H9 (cell line): Measurements from ENCODE around the gene TOMM7. TPM values are rescaled to one million over a fixed set of nuclear protein-coding genes. Genes with fewer than 3 reads are reported as not detected.

Experiments used
- DNase-seq: peaks from one replicate; pipeline ENCODE4 v3.0.0-alpha.2; 2017
- H2AFZ ChIP-seq: one replicate; pipeline ENCODE4 v1.6.1; 2013; ENCODE audit warnings: mild to moderate bottlenecking, low read length, control low read depth, moderate library complexity
- H2AK5ac ChIP-seq: 2 replicates; pipeline ENCODE4 v1.6.1; 2013; ENCODE audit warnings: low read length, control low read depth, mixed read lengths; ENCODE audit not compliant: insufficient read length
- H2BK120ac ChIP-seq: one replicate; pipeline ENCODE4 v1.6.1; 2013; ENCODE audit warnings: low read depth, mild to moderate bottlenecking, low read length, control low read depth, inconsistent platforms; ENCODE audit not compliant: poor library complexity, severe bottlenecking
- H2BK12ac ChIP-seq: 2 replicates; pipeline ENCODE4 v1.6.1; 2013; ENCODE audit warnings: low read length, control low read depth, mixed read lengths, low read depth; ENCODE audit not compliant: insufficient read length
- H2BK15ac ChIP-seq: 2 replicates; pipeline ENCODE4 v1.6.1; 2013; ENCODE audit warnings: low read depth, low read length, control low read depth
- H2BK20ac ChIP-seq: one replicate; pipeline ENCODE4 v1.6.1; 2013; ENCODE audit warnings: low read depth, mild to moderate bottlenecking, low read length, control low read depth, inconsistent platforms; ENCODE audit not compliant: poor library complexity, severe bottlenecking
- H2BK5ac ChIP-seq: 2 replicates; pipeline ENCODE4 v1.6.1; 2013; ENCODE audit warnings: low read length, control low read depth, mixed read lengths; ENCODE audit not compliant: insufficient read length
- H3K14ac ChIP-seq: 2 replicates; pipeline ENCODE4 v1.6.1; 2013; ENCODE audit warnings: low read length, control low read depth; ENCODE audit not compliant: insufficient read depth
- H3K18ac ChIP-seq: 2 replicates; pipeline ENCODE4 v1.6.1; 2013; ENCODE audit warnings: low read depth, mild to moderate bottlenecking, mixed read lengths, low read length, control low read depth; ENCODE audit not compliant: insufficient read length
- H3K23ac ChIP-seq: 2 replicates; pipeline ENCODE4 v1.6.1; 2013; ENCODE audit warnings: low read length, control low read depth, mixed read lengths, low read depth; ENCODE audit not compliant: insufficient read length
- H3K23me2 ChIP-seq: 2 replicates; pipeline ENCODE4 v1.6.1; 2013; ENCODE audit warnings: low read depth, mild to moderate bottlenecking, mixed read lengths, low read length, control low read depth; ENCODE audit not compliant: insufficient read length, poor library complexity, severe bottlenecking
- H3K27ac ChIP-seq: 2 replicates; pipeline ENCODE4 v1.5.1; 2013; ENCODE audit warnings: low read length, control low read depth, mixed read lengths, low read depth; ENCODE audit not compliant: insufficient read length
- H3K27me3 ChIP-seq: 2 replicates; pipeline ENCODE4 v1.6.1; 2013; ENCODE audit warnings: low read length, control low read depth, inconsistent platforms; ENCODE audit not compliant: insufficient read depth
- H3K4ac ChIP-seq: 2 replicates; pipeline ENCODE4 v1.6.1; 2013; ENCODE audit warnings: low read depth, mild to moderate bottlenecking, control low read depth, inconsistent platforms, low read length, moderate library complexity
- H3K4me1 ChIP-seq: 2 replicates; pipeline ENCODE4 v1.6.1; 2013; ENCODE audit warnings: low read length, control low read depth, inconsistent platforms; ENCODE audit not compliant: insufficient read depth
- H3K4me2 ChIP-seq: 2 replicates; pipeline ENCODE4 v1.6.1; 2013; ENCODE audit warnings: low read length, control low read depth, mixed read lengths; ENCODE audit not compliant: insufficient read length, insufficient read depth
- H3K56ac ChIP-seq: 2 replicates; pipeline ENCODE4 v1.6.1; 2013; ENCODE audit warnings: low read depth, mild to moderate bottlenecking, mixed read lengths, low read length, control low read depth; ENCODE audit not compliant: insufficient read length
- H3K79me1 ChIP-seq: 2 replicates; pipeline ENCODE4 v1.6.1; 2013; ENCODE audit warnings: low read depth, mild to moderate bottlenecking, moderate library complexity, low read length, control low read depth, inconsistent platforms; ENCODE audit not compliant: insufficient read depth, poor library complexity, severe bottlenecking
- H3K79me2 ChIP-seq: 2 replicates; pipeline ENCODE4 v1.6.1; 2013; ENCODE audit warnings: low read length, control low read depth, inconsistent platforms; ENCODE audit not compliant: insufficient read depth
- H3K9ac ChIP-seq: 2 replicates; pipeline ENCODE4 v1.6.1; 2013; ENCODE audit warnings: low read length, control low read depth, mixed read lengths; ENCODE audit not compliant: insufficient read length; ENCODE audit errors: extremely low read depth
- H3K9me3 ChIP-seq: one replicate; pipeline ENCODE4 v1.6.1; 2013; ENCODE audit warnings: low read depth, low read length, inconsistent platforms; ENCODE audit not compliant: control insufficient read depth
- H3T11ph ChIP-seq: one replicate; pipeline ENCODE4 v1.6.1; 2013; ENCODE audit warnings: mild to moderate bottlenecking, low read length, control low read depth, inconsistent platforms
- H4K20me1 ChIP-seq: one replicate; pipeline ENCODE4 v1.6.1; 2013; ENCODE audit not compliant: control insufficient read depth, insufficient read length, insufficient read depth
- H4K5ac ChIP-seq: 2 replicates; pipeline ENCODE4 v1.6.1; 2013; ENCODE audit warnings: low read depth, mild to moderate bottlenecking, mixed read lengths, low read length, control low read depth; ENCODE audit not compliant: insufficient read length
- H4K8ac ChIP-seq: replicated peaks from 2 replicates; pipeline ENCODE4 v1.6.1; 2013; ENCODE audit warnings: low read length, control low read depth, mixed read lengths, low read depth; ENCODE audit not compliant: insufficient read length
- H4K91ac ChIP-seq: 2 replicates; pipeline ENCODE4 v1.6.1; 2013; ENCODE audit warnings: low read depth, mild to moderate bottlenecking, moderate library complexity, mixed read lengths, low read length, control low read depth; ENCODE audit not compliant: insufficient read length
- H3K27ac Mint-ChIP-seq, 3 experiments: 2 replicates in 2 of 3; 3 replicates in 1 of 3; pipeline ENCODE4 v1.8.0; 2020 to 2021; ENCODE audit warnings: mixed read lengths in 3 of 3, mild to moderate bottlenecking in 1 of 3, moderate library complexity in 1 of 3
- H3K27me3 Mint-ChIP-seq: 2 replicates; pipeline ENCODE4 v1.8.0; 2021; ENCODE audit warnings: low read depth, mild to moderate bottlenecking, moderate library complexity, mixed read lengths
- H3K36me3 Mint-ChIP-seq, 3 experiments: 2 replicates in 2 of 3; 3 replicates in 1 of 3; pipeline ENCODE4 v1.8.0; 2020 to 2021; ENCODE audit warnings: low read depth in 3 of 3, mixed read lengths in 3 of 3; ENCODE audit not compliant: insufficient read depth in 1 of 3
- H3K4me1 Mint-ChIP-seq, 2 experiments: 2 replicates each; pipeline ENCODE4 v1.8.0; 2020; ENCODE audit warnings: mixed read lengths in 2 of 2
- H3K4me3 Mint-ChIP-seq, 2 experiments: 2 replicates in 1 of 2; 3 replicates in 1 of 2; pipeline ENCODE4 v1.8.0; 2020 to 2021; ENCODE audit warnings: mild to moderate bottlenecking in 2 of 2, mixed read lengths in 2 of 2, moderate library complexity in 1 of 2
- H3K9me3 Mint-ChIP-seq, 2 experiments: 2 replicates in 1 of 2; 3 replicates in 1 of 2; pipeline ENCODE4 v1.8.0; 2020; ENCODE audit warnings: mild to moderate bottlenecking in 2 of 2, mixed read lengths in 2 of 2, moderate library complexity in 1 of 2
- WGBS: extraction: QIAGEN DNeasy Blood & Tissue Kit; methylation state at CpG from one replicate; pipeline ENCODE4 v1.1.7; 2013; ENCODE audit warnings: missing lambda C conversion rate, low lambda C conversion rate, mixed read lengths; ENCODE audit not compliant: insufficient read length; ENCODE audit errors: extremely low coverage; 5-methylcytosine and 5-hydroxymethylcytosine counted together
- total RNA-seq: library from RNA; stranded (reverse); gene quantifications from 2 replicates; pipeline ENCODE4 v1.2.1, GENCODE V29; 2021
- TF ChIP-seq, protein P1 (sequence below): fragments of 200-600 bp; sonication (generic); conservative IDR thresholded peaks from 3 replicates; pipeline ENCODE4 v1.8.0; 2021; ENCODE audit warnings: antibody characterized with exemption, mild to moderate bottlenecking

TOMM7 gene
- total RNA-seq, 1 experiment from 2014 or later: 368 TPM

DNA sequence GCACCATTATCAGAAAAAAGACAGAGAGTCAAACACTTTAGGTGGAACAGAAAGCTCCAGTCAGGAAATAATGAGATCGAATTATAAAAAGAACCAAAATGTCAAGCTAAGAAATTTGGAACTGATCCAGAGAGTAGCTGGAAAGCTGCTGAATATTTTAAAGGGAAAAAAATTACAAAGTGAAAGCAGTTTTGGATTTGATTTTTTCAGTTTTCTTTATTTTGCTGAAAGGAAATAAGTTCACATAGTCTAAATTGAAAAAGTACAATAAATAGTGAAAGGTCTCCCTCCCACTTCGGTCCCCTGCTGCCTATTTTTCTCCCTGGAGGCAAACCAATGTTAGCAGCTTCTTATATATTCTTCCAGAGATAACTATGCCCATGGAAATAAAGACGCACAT lies 11.3 kb upstream of the TOMM7 start:
- Mint-ChIP-seq H3K27ac (no peak overlapping the region; a peak in 1 of 7 replicates), H3K36me3 (no peaks in the 10 kb centered on the region), H3K27me3 (no peaks in the 10 kb centered on the region), H3K4me1 (peaks cover 8 to 11% of the 10 kb centered on the region in 2 experiments; a peak in 3 of 4 replicates), H3K9me3 (no peaks in the 10 kb centered on the region), H3K4me3 (no peak overlapping the region)
- Histone ChIP-seq H3K4me2 (no peak overlapping the region), H3K23me2 (no peaks in the 10 kb centered on the region), H4K5ac (no peak overlapping the region), H4K91ac (no peak overlapping the region), H2BK20ac (no peak overlapping the region), H3K14ac (no peak overlapping the region), H3K27me3 (no peaks in the 10 kb centered on the region), H3K4ac (no peak overlapping the region), H3K56ac (no peak overlapping the region), H3K9me3 (no peaks in the 10 kb centered on the region), H4K20me1 (no peaks in the 10 kb centered on the region), H2BK120ac (no peak overlapping the region), H2BK12ac (no peak overlapping the region), H3K27ac (no peak overlapping the region), H3K79me1 (no peaks in the 10 kb centered on the region), H3K9ac (no peak overlapping the region), H3K79me2 (no peaks in the 10 kb centered on the region), H2BK15ac (no peak overlapping the region), H3T11ph (no peak overlapping the region), H3K4me1 (no peaks in the 10 kb centered on the region; the same call in 1 of the 2 replicates), H3K23ac (no peak overlapping the region), H3K18ac (no peak overlapping the region), H4K8ac (no peak overlapping the region), H2BK5ac (no peak overlapping the region), H2AFZ (no peak overlapping the region), H2AK5ac (no peak overlapping the region)
- DNase-seq: no peak
- TF ChIP-seq, protein P1, sequence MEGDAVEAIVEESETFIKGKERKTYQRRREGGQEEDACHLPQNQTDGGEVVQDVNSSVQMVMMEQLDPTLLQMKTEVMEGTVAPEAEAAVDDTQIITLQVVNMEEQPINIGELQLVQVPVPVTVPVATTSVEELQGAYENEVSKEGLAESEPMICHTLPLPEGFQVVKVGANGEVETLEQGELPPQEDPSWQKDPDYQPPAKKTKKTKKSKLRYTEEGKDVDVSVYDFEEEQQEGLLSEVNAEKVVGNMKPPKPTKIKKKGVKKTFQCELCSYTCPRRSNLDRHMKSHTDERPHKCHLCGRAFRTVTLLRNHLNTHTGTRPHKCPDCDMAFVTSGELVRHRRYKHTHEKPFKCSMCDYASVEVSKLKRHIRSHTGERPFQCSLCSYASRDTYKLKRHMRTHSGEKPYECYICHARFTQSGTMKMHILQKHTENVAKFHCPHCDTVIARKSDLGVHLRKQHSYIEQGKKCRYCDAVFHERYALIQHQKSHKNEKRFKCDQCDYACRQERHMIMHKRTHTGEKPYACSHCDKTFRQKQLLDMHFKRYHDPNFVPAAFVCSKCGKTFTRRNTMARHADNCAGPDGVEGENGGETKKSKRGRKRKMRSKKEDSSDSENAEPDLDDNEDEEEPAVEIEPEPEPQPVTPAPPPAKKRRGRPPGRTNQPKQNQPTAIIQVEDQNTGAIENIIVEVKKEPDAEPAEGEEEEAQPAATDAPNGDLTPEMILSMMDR: no peak
- no CpG with 5 or more reads among the region's 3 CpGs for WGBS
